Measurements from ENCODE around the gene LRRFIP1. TPM values are rescaled to one million over a fixed set of nuclear protein-coding genes. Genes with fewer than 3 reads are reported as not detected.
A peak's percentile ranks its signal among the peaks of the same experiment; 100 is the strongest.

LRRFIP1 gene
- total and polyA plus RNA-seq, 2 of the 13 experiments (the other 11 are each of a cell fraction or from before 2014, with no cell fraction given): 15.9 to 40.5 TPM

- TF ChIP-seq ZNF503 (CRISPR knock-in tag; IDR thresholded peaks at IDR 0.05) (peak; percentile 57; the same call in 1 of the 2 replicates), LBX2 (CRISPR knock-in tag; IDR thresholded peaks at IDR 0.05; ENCODE audit: borderline replicate concordance) (no peak), HNRNPUL1 (IDR thresholded peaks at IDR 0.05; ENCODE audit: low read depth, low read length) (no peak), KLF15 (CRISPR knock-in tag; IDR thresholded peaks at IDR 0.05; ENCODE audit: borderline replicate concordance) (no peak)
These were observed 96.2 kb downstream of the LRRFIP1 start (continued) for GRCh38 chr2:237723602-237724001.

- ChIA-PET POLR2A (interaction anchor here (0.9 kb wide), 1 partner anchor 9 kb away, joined by 5 read pairs; no protein-coding TSS in a partner anchor), CTCF (ENCODE audit: low intra/inter-chr PET ratio, low total read pairs) (no interaction called here)
- in situ Hi-C loops (cut with HindIII; ENCODE audit: extremely low pct_ligation_motif_present, low pct_unique_long_range_greater_than_20kb): no loop called here
- BruUV-seq (replicated peaks): no TSS peak
- Histone ChIP-seq H3K36me3 (replicated peaks in 1 of 2; ENCODE audit: control insufficient read depth in 1 of 2, insufficient read depth in 2 of 2, low read length in 2 of 2) (peaks cover 0 to 13% of the 10 kb centered on the region in 2 experiments; a peak in 3 of 5 replicates), H4K20me1 (ENCODE audit: insufficient read depth, low read length) (no peaks in the 10 kb centered on the region), H3K4me3 (replicated peaks in 1 of 3; ENCODE audit: insufficient read depth in 1 of 3, low read depth in 2 of 3, low read length in 3 of 3) (no peak overlapping the region), H3K9ac (ENCODE audit: insufficient read depth, low read depth, low read length) (no peak overlapping the region), H3K27me3 (ENCODE audit: control insufficient read depth in 1 of 2, insufficient read depth in 2 of 2, low read length in 2 of 2) (no peaks in the 10 kb centered on the region), H3K9me3 (ENCODE audit: low read length) (no peaks in the 10 kb centered on the region), H3K4me2 (ENCODE audit: low read depth, low read length) (peak overlapping the region; percentile 8; the same call in 1 of the 2 replicates), H3K79me2 (ENCODE audit: insufficient read depth, low read length) (peaks cover 21% of the 10 kb centered on the region), H3K4me1 (ENCODE audit: insufficient read depth, low read length) (peaks cover 44% of the 10 kb centered on the region), H3K27ac (ENCODE audit: extremely low read length, insufficient read depth, low read length) (peak overlapping the region; percentile 43), H2AFZ (ENCODE audit: low read length) (no peak overlapping the region)
- intact Hi-C loops (cut with micrococcal nuclease; ENCODE audit: unreplicated experiment): no loop called here
- no peak for FAIRE-seq
- ATAC-seq: peak; percentile 17; the same call in 1 of the 3 replicates
- DNase-seq (ENCODE audit: low spot score): no peak
- WGBS (ENCODE audit: low lambda C conversion rate): 98% methylated on average over 9 of the region's 9 CpGs
- TF ChIP-seq ZNF318 (CRISPR knock-in tag; IDR thresholded peaks at IDR 0.05): no peak
- TF ChIP-seq ZNF841 (CRISPR knock-in tag; IDR thresholded peaks at IDR 0.05; ENCODE audit: borderline replicate concordance): no peak
- TF ChIP-seq NBN (conservative IDR thresholded peaks at IDR 0.05): no peak
- TF ChIP-seq ZNF501 (CRISPR knock-in tag; IDR thresholded peaks at IDR 0.05): peak; percentile 20; the same call in 1 of the 2 replicates
- TF ChIP-seq ZNF350 (CRISPR knock-in tag; IDR thresholded peaks at IDR 0.05; ENCODE audit: borderline replicate concordance, low read depth): no peak
- TF ChIP-seq ZNF460 (CRISPR knock-in tag; IDR thresholded peaks at IDR 0.05; ENCODE audit: borderline replicate concordance): no peak
- 0 out of 2 replicates have a peak, but pooled peaks have one; percentile 7 for TF ChIP-seq ZSCAN29 (CRISPR knock-in tag; conservative IDR thresholded peaks at IDR 0.05)
These were observed 97.6 kb downstream of the LRRFIP1 start for GRCh38 chr2:237724811-237725478.

Data from HepG2 (cell line).